SJCRH30 (cell line): ENCODE measurements around the gene TIMM17B. TPM values are rescaled to one million over a fixed set of nuclear protein-coding genes. Genes with fewer than 3 reads are reported as not detected.

Experiments used
- DNase-seq, 2 experiments: peaks; one replicate each; pipeline ENCODE4 v3.0.0-alpha.2; 2015 to 2020
- H3K27ac ChIP-seq: fragments of 250-450 bp; sonication (Bioruptor Pico); 2 replicates; pipeline ENCODE4 v1.5.1; 2020; ENCODE audit warnings: mild to moderate bottlenecking, moderate library complexity
- H3K27me3 ChIP-seq: fragments of 250-450 bp; sonication (Bioruptor Pico); 2 replicates; pipeline ENCODE4 v1.5.1; 2020; ENCODE audit warnings: mild to moderate bottlenecking, moderate library complexity
- H3K36me3 ChIP-seq: fragments of 250-450 bp; sonication (Bioruptor Pico); 2 replicates; pipeline ENCODE4 v1.5.1; 2020; ENCODE audit warnings: mild to moderate bottlenecking, moderate library complexity
- H3K4me1 ChIP-seq: fragments of 250-450 bp; sonication (Bioruptor Pico); 2 replicates; pipeline ENCODE4 v1.5.1; 2020; ENCODE audit warnings: mild to moderate bottlenecking, moderate library complexity
- H3K4me3 ChIP-seq: fragments of 250-450 bp; sonication (Bioruptor Pico); 2 replicates; pipeline ENCODE4 v1.5.1; 2020; ENCODE audit warnings: mild to moderate bottlenecking, moderate library complexity
- H3K9me3 ChIP-seq: fragments of 250-450 bp; sonication (Bioruptor Pico); replicated peaks from 2 replicates; pipeline ENCODE4 v1.5.1; 2020; ENCODE audit warnings: mild to moderate bottlenecking, moderate library complexity
- total RNA-seq: library from RNA; depleted of rRNA; stranded (reverse); fragments of >200 nt; shearing (Covaris generic); gene quantifications from 2 replicates; pipeline ENCODE4 v1.2.3, GENCODE V29; 2014; rRNA removed

The TIMM17B gene
- 43.5 and 51.1 TPM in 2 replicates for total RNA-seq

DNA sequence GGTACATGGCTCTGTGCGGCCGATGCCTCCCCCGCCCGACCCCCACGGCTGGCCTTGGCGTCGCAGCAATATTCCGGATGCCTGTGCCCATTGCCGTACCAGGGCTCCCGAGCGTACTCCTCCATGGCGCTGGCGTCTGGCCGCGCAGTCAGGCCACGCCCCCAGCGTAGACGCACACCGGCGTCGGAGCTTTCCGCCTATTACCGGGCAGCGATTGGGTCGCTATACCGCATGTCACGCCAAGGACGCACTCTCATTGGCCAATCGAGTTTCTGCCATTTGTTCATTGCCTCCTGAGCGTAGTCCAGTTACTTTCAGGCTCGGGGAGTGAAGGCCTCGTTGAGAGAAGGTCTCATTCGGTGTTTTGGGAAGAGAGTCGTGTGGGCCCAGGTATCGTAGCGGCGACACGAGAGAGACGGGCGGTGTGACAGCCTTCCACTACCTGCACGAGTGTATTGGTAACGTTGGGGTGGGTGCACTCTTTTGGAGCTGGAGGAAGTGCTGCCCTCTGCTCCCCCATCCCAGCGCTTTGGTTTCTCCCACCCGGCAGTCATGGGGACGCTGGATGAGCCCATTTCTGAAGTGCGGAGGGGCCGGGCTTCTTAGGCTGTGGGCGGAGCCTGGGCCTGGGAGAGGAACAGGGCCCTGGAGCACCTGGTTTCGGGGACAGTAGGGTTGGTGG lies at the start of gene TIMM17B, which contains the start of gene PQBP1:
Gene TIMM17B (minus strand): TSS at position 144 of the 682 bp plus-strand sequence. CDS start 19 bp downstream, at position 125.
Gene PQBP1 (plus strand): TSS at position 306 of the 682 bp plus-strand sequence. CDS start 580 bp downstream, outside the sequence.
- Histone ChIP-seq H3K4me1 (no peaks in the 10 kb centered on the region), H3K27ac (peak within 1 kb of the TSS; percentile 88), H3K4me3 (peak within 1 kb of the TSS; percentile 81), H3K36me3 (no peaks in the 10 kb centered on the region), H3K27me3 (no peaks in the 10 kb centered on the region), H3K9me3 (no peaks in the 10 kb centered on the region)
- DNase-seq: peak; percentile 87 to 92

DNA sequence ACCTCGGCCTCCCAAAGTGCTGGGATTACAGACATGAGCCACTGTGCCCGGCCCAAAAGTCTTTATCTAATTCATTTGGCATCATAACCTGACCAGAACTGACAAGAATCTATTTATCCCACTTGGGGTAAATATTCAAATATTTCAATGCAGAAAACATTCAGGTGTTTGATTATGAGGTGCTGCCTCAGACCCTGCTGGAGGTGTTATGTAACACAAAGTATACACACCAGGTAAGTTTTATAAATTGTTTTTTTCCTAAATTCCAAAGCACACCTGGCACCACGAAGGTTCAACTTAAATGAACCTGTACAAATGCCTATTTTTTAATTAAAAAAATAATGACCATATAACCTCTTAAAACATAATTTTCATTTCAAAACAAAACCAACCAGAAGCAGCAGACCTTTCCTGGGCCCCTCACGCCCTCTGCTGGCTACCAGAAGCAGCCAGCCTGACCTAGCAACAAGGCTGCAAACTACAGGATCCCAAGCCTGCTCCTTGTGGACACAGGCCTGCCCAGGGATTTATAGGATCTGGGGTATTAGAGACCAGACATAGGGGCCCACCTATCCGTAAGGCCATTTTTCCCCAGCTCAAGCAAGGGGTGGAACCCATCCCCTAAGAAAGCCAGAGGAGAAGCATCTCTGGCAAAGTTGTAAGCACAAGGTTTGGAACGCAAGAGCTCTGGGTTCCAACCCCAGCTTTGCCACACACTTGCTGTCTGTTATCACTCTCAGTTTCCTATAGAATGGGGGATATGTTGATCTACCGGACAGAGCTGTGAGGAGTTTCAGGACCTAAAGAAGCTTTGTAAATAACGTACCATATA lies 48.2 kb upstream of the TIMM17B start:
- H3K9me3 ChIP-seq: no peaks in the 10 kb centered on the region
- H3K27ac ChIP-seq: no peak overlapping the region
- no peaks in the 10 kb centered on the region for H3K4me1 ChIP-seq
- peak; percentile 22 to 50 for DNase-seq
- H3K27me3 ChIP-seq: no peaks in the 10 kb centered on the region
- no peaks in the 10 kb centered on the region for H3K36me3 ChIP-seq
- H3K4me3 ChIP-seq: no peak overlapping the region

DNA sequence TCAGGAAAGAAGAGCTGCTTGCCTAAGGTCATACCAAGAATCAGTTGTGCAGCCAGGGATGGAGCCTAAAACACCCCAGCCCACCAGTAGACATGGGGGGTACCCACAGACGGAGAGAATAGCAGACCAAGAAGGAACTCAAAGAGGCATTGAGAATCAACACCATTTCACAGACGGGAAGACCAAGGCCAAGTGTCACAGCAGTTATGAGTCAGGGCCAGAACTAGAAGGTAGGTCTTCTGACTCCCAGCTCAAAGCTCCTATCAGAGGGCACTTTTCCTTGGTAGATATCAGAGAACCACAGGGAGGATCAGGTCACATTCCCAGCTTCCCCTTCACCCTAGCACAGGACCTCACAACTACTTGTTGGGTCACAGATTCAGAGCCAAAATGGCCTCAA lies 45.3 kb upstream of the TIMM17B start:
- Histone ChIP-seq H3K27me3 (no peaks in the 10 kb centered on the region), H3K27ac (no peak overlapping the region), H3K4me3 (no peak overlapping the region), H3K36me3 (no peaks in the 10 kb centered on the region), H3K4me1 (no peaks in the 10 kb centered on the region), H3K9me3 (no peaks in the 10 kb centered on the region)
- no peak for DNase-seq

DNA sequence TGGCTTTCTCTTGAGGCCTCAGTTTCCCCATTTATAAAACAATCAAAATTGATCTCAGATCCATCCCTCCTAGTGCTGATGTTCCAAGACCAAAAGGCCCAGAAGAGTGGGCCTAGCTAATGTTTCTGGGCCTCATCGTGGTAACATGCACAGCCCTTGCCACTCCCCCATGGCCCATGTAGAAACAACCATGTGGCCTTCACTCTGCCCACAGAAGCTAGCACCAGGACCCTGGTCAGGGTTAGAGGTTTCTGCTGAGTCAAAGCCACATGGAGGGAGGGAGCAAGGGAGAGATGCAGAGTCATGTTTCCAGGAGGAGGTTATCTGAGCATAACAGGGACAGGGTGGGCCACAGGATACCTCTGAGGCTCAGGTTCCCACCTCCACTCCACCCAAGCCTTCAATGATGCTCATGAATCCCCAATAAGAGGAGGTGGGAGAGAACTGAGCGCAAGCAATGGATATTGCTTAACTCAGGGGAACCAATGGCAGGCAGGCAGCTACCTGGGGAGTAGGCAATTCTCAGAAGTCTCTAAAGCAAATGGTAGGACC lies 42.9 kb upstream of the TIMM17B start:
- Histone ChIP-seq H3K36me3 (no peaks in the 10 kb centered on the region), H3K4me3 (no peak overlapping the region), H3K9me3 (no peaks in the 10 kb centered on the region), H3K27ac (no peak overlapping the region), H3K27me3 (no peaks in the 10 kb centered on the region), H3K4me1 (no peaks in the 10 kb centered on the region)
- DNase-seq: no peak

DNA sequence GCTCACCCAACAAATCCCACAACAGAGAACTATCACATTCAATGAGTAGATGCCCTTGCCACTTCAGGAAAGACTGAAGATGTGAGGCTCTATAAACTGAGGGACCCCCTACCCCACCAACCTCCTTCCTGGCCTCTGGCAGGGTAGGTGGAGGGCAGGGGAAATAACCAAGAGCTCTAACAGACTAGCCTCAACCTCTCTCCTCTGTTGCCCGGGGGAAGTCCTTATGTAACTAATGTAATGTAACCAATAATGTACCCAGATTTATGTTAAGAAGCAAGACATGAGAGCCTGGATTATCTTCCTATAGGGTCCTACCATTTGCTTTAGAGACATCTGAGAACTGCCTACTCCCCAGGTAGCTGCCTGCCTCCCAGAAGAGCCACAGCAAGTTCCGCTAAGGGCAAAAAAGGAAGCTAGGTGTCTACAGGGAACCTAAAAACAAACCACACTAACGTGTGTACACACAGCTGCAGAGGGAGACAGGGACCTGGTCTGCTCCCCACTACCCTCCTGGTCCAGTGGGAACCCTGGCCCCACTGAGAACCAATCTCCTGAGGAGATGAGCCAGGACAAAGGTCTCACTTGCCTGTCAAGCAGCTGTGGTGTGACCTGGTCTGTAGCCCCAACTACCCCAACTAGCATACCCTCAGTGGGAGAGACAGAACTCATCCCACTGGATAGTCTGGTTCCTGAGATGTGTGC lies 42.1 kb upstream of the TIMM17B start:
- Histone ChIP-seq H3K4me3 (no peak overlapping the region), H3K4me1 (no peaks in the 10 kb centered on the region), H3K9me3 (no peaks in the 10 kb centered on the region), H3K27me3 (no peaks in the 10 kb centered on the region), H3K36me3 (no peaks in the 10 kb centered on the region), H3K27ac (no peak overlapping the region)
- no peak for DNase-seq

DNA sequence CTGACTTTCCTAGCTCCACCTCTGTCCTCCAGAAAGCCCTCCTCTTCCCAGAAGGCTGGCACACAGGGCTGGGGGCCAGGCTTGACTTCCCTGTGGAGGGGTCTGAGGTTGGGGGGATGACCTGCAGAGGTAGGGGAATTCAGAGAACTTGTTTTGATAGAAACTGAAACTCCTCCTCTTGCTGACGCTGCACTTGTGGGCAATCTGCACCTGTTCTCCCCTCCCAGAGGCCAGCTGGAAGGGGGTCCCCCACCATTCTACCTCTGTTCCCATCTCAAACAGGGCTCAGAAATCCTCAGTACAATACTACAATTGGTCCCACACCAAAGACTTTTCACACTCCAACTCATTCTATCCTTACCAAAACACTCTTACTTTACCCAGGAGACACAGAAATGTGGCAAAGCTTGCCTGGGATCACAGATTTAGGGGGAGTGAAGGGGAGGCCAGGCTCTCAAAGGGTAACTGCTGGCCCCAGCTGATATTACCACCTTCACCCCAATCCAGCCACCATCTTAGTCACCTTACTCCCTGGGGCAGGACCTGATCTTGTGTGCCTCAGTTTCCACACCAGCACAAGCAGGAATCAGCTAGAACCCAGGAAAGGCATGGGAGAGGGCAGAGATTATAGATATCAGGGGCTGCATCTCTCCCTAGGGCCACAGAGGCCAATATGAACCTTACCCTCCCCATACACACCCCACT lies 41.3 kb upstream of the TIMM17B start:
- H3K27ac ChIP-seq: no peak overlapping the region
- DNase-seq: no peak
- no peak overlapping the region for H3K4me3 ChIP-seq
- no peaks in the 10 kb centered on the region for H3K9me3 ChIP-seq
- no peaks in the 10 kb centered on the region for H3K27me3 ChIP-seq
- H3K4me1 ChIP-seq: no peaks in the 10 kb centered on the region
- H3K36me3 ChIP-seq: no peaks in the 10 kb centered on the region

DNA sequence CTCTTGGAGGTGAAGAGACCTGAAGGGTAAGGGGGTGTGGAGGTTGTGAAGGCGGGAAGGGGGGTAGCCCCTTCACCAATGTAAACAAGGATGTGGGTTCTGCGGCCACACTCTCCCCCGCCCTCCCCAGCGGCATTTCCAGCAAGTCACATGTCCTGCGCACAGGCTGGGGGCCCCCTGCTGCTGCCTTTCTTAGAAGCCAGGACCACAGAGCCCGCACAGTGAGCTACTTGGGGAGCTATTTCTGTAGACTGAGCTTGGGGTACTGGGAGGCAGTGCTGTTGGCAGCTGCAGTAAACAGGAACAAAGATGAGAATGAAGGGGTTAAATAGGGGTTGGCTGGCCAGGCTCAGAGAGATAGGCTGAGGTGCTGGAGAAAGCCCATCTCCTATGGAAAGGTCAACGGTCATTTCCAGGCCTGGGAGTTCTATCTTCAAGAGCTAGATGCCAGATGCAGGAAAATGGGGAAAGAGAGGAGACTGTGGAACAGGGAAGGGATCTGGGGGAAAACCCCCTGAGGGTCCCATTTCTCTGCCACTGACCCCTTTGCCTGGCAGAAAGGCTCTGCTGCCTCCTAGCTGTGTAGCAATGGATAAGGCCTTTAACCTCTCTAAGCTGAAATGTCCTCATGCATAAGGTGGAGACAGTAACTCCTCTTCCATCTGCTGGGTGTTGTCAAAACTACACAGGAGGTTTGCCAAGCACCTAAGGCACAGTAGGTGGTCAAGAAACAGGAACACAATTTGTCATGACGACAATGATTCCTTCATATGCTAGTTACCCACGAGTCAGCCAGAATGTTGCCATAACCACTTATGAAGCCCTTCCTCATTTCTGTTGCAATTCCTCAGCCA lies 39.7 kb upstream of the TIMM17B start:
- Histone ChIP-seq H3K27me3 (no peaks in the 10 kb centered on the region), H3K36me3 (no peaks in the 10 kb centered on the region), H3K4me3 (no peak overlapping the region), H3K9me3 (no peaks in the 10 kb centered on the region), H3K4me1 (no peaks in the 10 kb centered on the region), H3K27ac (no peak overlapping the region)
- DNase-seq: no peak

DNA sequence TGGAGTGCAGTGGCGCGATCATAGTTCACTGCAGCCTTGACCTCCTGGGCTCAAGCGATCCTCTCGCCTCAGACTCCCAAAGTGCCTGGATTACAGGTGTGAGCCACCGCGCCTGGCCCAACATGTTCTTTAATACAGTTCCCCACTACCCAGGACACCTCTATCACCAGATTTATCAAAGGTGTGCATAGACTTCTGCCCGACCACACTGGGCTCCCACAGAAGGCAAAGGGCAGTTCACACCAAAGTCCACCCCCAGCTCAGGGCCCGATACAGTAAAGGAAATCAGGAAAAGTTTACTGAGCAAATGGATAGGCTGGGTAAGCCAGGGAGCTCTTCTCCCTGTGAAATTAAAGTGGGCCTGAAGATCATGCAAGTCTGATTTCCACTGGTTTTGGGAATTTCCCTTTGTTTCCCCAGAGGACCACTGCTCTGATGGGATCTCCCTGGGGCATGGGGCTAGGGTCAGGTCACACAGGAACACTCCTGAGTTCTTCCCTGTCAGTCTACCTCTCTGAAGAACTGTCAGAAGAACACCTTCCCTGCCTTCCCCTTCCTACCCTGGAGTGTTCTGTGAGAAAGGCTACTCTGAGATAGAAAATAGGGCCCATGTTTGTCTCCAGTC lies 39.0 kb upstream of the TIMM17B start:
- no peak overlapping the region for H3K4me3 ChIP-seq
- no peaks in the 10 kb centered on the region for H3K9me3 ChIP-seq
- no peak overlapping the region for H3K27ac ChIP-seq
- no peaks in the 10 kb centered on the region for H3K4me1 ChIP-seq
- no peaks in the 10 kb centered on the region for H3K27me3 ChIP-seq
- no peaks in the 10 kb centered on the region for H3K36me3 ChIP-seq
- no peak for DNase-seq

DNA sequence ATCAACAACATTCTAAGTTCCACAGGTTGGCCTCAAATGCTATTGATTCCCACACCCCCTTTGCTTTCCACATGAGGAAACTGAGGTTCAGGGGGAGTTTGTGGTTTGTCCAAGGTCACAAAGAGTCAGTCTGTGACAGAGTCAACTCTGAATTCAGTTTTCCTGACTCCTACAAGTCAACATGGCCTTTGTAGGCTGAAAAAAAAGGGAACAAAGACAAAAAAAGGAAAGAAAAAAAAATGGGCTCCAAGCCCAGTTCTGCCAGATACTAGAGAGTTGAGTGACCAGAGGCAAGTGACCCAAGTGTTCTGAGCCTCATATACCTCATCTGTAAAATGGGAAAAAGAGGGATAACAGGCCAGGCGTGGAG lies 37.7 kb upstream of the TIMM17B start:
- H3K4me3 ChIP-seq: no peak overlapping the region
- no peak overlapping the region for H3K27ac ChIP-seq
- H3K4me1 ChIP-seq: no peaks in the 10 kb centered on the region

DNA sequence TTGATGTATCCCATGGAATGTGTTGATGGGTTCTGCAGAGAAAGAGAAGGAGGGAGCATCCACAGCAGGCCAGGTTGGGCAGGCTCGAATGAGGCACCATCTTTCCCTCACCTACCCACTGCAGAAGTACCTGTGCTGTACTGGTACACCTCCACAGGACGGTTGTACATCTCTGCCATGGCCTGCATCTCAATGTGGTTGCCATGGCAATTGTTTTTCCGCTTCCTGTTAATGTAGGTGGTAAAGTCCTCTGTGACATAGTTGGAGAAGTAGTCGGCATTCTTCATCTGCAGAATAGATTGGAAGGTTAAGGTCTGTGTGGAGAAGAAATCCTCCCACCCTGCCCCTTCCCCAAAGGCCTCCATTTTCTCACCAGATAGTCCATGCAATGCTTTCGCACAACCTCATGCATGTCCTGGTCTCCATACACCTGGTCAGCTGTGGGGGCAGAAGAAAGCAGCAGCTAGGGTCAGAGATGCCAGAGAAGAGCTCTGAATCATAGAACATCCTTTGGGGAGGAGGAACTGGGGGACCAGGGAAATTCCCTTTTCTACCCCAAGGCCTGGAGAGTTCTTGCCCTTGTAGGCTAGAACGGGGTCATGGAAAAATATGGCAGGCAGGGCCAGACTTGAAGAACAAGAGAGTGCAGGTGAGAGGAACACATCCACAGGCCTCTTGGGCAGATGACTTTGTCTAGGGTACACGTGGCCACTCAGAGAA lies 37.2 kb upstream of the TIMM17B start:
- no peak overlapping the region for H3K4me3 ChIP-seq
- no peak overlapping the region for H3K27ac ChIP-seq
- DNase-seq: no peak
- H3K36me3 ChIP-seq: no peaks in the 10 kb centered on the region
- no peaks in the 10 kb centered on the region for H3K27me3 ChIP-seq
- H3K4me1 ChIP-seq: no peaks in the 10 kb centered on the region
- no peaks in the 10 kb centered on the region for H3K9me3 ChIP-seq

More for the DNA sequence above, 37.7 kb upstream of the TIMM17B start:
- no peaks in the 10 kb centered on the region for H3K36me3 ChIP-seq
- no peaks in the 10 kb centered on the region for H3K27me3 ChIP-seq
- no peaks in the 10 kb centered on the region for H3K9me3 ChIP-seq
- no peak for DNase-seq

DNA sequence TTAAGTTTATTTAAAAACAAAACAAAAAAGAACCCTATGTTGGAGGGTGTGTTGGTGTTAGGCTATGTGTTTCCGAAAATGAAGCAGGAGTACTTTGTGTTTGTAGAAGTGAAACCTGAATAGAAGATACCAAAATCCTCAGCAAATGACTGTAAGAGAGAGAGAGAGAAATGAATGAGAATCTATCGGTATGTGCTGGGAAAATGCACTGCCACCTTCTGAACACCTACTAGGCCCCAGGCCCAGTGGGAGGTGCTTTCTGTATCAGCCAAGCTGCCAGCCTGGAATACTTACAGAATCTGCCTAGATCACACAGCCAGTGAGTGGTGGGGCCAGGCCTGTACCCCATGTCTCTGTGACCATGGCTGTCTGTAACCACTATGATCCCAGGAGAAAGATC lies 36.2 kb upstream of the TIMM17B start:
- Histone ChIP-seq H3K36me3 (no peaks in the 10 kb centered on the region), H3K4me1 (no peaks in the 10 kb centered on the region), H3K9me3 (no peaks in the 10 kb centered on the region), H3K27me3 (no peaks in the 10 kb centered on the region), H3K4me3 (no peak overlapping the region), H3K27ac (no peak overlapping the region)
- no peak for DNase-seq

DNA sequence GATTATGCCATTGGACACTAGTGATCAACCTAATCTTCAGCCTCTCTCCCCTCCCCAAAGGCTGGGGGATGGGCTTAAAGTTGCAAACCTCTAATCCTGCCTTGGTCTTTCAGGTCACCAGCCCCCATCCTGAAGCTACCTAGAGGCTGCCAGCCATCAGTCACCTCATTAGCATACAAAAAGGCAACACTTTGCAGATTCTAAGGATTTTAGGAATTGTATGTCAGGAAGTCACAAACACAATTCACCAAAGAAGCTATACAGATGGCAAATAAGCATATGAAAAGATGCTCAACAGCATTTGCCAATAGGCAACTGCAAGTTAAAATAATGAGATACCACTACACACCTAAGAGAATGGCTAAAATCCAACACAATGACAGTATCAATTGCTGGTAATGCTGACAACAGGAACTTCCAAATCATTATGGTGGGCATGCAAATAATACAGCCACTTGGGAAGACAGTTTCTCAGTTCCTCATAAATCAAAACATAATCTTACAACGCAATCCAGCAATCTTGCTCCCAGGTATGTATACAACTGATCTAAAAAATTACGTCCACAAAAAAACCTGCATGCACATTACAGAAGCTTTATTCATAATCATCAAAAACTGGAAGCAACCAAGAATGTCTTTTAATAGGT lies 30.3 kb upstream of the TIMM17B start:
- H3K36me3 ChIP-seq: no peaks in the 10 kb centered on the region
- H3K4me3 ChIP-seq: no peak overlapping the region
- no peaks in the 10 kb centered on the region for H3K4me1 ChIP-seq
- no peaks in the 10 kb centered on the region for H3K27me3 ChIP-seq
- no peaks in the 10 kb centered on the region for H3K9me3 ChIP-seq
- H3K27ac ChIP-seq: no peak overlapping the region
- DNase-seq: no peak
